Metanephros (tissue), 2 donors: ENCODE results near the gene CYP4X1. TPM values are rescaled to one million over a fixed set of nuclear protein-coding genes. Genes with fewer than 3 reads are reported as not detected.

Experiments
- small RNA-seq: library from RNA; depleted of rRNA; stranded (forward); fragments of <200 nt; gene quantifications from one replicate; pipeline ENCODE3, GENCODE V24; 2014; ENCODE audit warnings: low replicate concordance
- total RNA-seq: library from RNA; depleted of rRNA; stranded (reverse); fragments of >200 nt; gene quantifications from one replicate; pipeline ENCODE4 v1.2.3, GENCODE V29; 2014

Gene CYP4X1, protein sequence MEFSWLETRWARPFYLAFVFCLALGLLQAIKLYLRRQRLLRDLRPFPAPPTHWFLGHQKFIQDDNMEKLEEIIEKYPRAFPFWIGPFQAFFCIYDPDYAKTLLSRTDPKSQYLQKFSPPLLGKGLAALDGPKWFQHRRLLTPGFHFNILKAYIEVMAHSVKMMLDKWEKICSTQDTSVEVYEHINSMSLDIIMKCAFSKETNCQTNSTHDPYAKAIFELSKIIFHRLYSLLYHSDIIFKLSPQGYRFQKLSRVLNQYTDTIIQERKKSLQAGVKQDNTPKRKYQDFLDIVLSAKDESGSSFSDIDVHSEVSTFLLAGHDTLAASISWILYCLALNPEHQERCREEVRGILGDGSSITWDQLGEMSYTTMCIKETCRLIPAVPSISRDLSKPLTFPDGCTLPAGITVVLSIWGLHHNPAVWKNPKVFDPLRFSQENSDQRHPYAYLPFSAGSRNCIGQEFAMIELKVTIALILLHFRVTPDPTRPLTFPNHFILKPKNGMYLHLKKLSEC
- total RNA-seq = 7.4 TPM

DNA sequence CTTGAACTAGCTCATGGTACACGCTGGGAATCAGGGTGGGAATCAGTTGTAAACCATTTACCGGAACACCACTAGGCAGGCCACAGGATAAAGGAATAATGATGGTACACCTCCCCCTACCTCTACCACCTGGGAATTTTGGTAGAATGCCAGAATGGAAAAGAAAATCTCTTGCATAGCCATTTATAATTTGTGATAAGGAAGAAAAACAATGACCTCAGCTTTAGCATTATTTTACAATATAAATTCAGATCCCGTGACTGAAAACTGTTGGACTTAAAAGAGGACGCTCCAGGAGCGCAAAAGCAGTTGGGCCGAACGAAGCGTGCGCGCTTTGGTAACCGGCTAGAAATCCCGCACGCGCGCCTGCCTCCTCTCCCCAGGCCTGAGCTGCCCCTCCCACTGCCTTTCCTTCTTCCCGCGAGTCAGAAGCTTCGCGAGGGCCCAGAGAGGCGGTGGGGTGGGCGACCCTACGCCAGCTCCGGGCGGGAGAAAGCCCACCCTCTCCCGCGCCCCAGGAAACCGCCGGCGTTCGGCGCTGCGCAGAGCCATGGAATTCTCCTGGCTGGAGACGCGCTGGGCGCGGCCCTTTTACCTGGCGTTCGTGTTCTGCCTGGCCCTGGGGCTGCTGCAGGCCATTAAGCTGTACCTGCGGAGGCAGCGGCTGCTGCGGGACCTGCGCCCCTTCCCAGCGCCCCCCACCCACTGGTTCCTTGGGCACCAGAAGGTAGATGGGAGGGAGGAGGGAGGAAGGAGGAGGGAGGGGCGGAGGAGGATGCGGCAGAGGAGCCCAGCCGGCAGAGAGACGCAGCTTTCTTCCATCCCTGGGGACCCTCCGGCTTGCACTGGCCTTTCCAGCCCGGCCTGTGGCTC lies at the start of gene CYP4X1:
CYP4X1 (plus strand) TSS at position 402 of the 873 bp plus-strand sequence; CDS start at position 551, 149 bp downstream.

DNA sequence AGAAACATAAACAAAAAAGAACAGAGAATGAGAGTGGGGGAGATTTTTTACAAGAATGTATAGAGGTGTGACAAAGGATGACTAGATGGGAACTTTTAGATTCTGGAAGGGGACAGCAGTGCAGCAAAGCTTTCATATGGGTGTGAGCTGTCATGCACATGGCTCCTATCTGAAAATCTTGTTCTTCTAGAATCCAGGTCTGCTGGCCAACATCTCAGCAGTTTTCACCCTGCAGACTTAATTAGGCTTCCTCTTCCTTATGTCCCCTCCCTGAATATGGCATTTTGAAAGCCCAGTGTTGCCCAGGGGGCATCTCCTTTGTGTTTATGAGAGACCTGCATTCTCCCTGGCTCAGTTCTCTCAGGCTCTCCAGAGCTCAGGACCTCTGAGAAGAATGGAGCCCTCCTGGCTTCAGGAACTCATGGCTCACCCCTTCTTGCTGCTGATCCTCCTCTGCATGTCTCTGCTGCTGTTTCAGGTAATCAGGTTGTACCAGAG lies 43.7 kb downstream of the CYP4X1 start, which contains the start of gene CYP4Z1:
CYP4Z1 (plus strand) TSS at position 135 of the 498 bp plus-strand sequence; CDS start at position 395, 260 bp downstream.

Small RNA genes within 50 kb of the gene (small RNA-seq; reads per million reads assigned to genes)
- gene CYP4A27P (not detected), gene CYP4A43P (not detected), gene CYP4A44P (not detected)

Other genes starting within 250 kb of the CYP4X1 start
- gene CYP4B1, start 224.6 kb upstream of the CYP4X1 start, total RNA-seq = 4.8 TPM
- 22.1 TPM for gene CYP4A11, start 82.2 kb upstream of the CYP4X1 start, total RNA-seq
- 0.93 TPM for gene CYP4Z1, start 43.6 kb downstream of the CYP4X1 start, total RNA-seq
- gene CYP4A22, start 113.8 kb downstream of the CYP4X1 start, total RNA-seq = 0.47 TPM
- gene PDZK1IP1, start 166.4 kb downstream of the CYP4X1 start, total RNA-seq = 28.4 TPM
- 17.2 TPM for gene TAL1, start 208.6 kb downstream of the CYP4X1 start, total RNA-seq